Smooth muscle cell (in vitro differentiated cells): ENCODE data around the gene ZNF683. TPM values are rescaled to one million over a fixed set of nuclear protein-coding genes. Genes with fewer than 3 reads are reported as not detected.

Source experiments
- DNase-seq: peaks from one replicate; lab custom pipeline; 2025; ENCODE audit not compliant: unreplicated experiment; lab: John Stamatoyannopoulos, UW
- H2AFZ ChIP-seq: fragments of 200-600 bp; sonication (generic); 2 replicates; pipeline ENCODE4 v1.6.0; 2016; ENCODE audit warnings: antibody characterized with exemption, low read depth, mild to moderate bottlenecking
- H3F3A ChIP-seq: fragments of 200-600 bp; sonication (generic); 2 replicates; pipeline ENCODE4 v1.6.0; 2017; ENCODE audit warnings: antibody characterized with exemption, low read depth
- H3K27ac ChIP-seq: fragments of 200-600 bp; sonication (generic); 2 replicates; pipeline ENCODE4 v1.5.1; 2016; ENCODE audit warnings: low read depth, mild to moderate bottlenecking
- H3K27me3 ChIP-seq: fragments of 200-600 bp; sonication (generic); 2 replicates; pipeline ENCODE4 v1.6.1; 2016; ENCODE audit warnings: low read depth, mild to moderate bottlenecking
- H3K36me3 ChIP-seq: fragments of 200-600 bp; sonication (generic); 2 replicates; pipeline ENCODE4 v1.5.1; 2016; ENCODE audit warnings: low read depth
- H3K4me1 ChIP-seq: fragments of 200-600 bp; sonication (generic); 2 replicates; pipeline ENCODE4 v1.5.1; 2016; ENCODE audit warnings: low read depth
- H3K4me2 ChIP-seq: fragments of 200-600 bp; sonication (generic); 2 replicates; pipeline ENCODE4 v1.6.0; 2016; ENCODE audit warnings: mild to moderate bottlenecking
- H3K4me3 ChIP-seq: fragments of 200-600 bp; sonication (generic); 2 replicates; pipeline ENCODE4 v1.5.1; 2016; ENCODE audit warnings: mild to moderate bottlenecking
- H3K79me2 ChIP-seq: fragments of 200-600 bp; sonication (generic); 2 replicates; pipeline ENCODE4 v1.6.0; 2016; ENCODE audit warnings: low read depth, mild to moderate bottlenecking
- H3K9ac ChIP-seq: fragments of 200-600 bp; sonication (generic); 2 replicates; pipeline ENCODE4 v1.6.0; 2016; ENCODE audit warnings: low read depth
- H3K9me3 ChIP-seq: fragments of 200-600 bp; sonication (generic); replicated peaks from 2 replicates; pipeline ENCODE4 v1.5.1; 2016; ENCODE audit warnings: low read depth
- H4K20me1 ChIP-seq: fragments of 200-600 bp; sonication (generic); 2 replicates; pipeline ENCODE4 v1.6.0; 2016; ENCODE audit warnings: low read depth
- WGBS: methylation state at CpG from one replicate; pipeline ENCODE4 v1.1.7; 2016; ENCODE audit warnings: low lambda C conversion rate; 5-methylcytosine and 5-hydroxymethylcytosine counted together
- polyA plus RNA-seq: library from polyadenylated mRNA; unstranded; fragments of >200 nt; fragmentation: Nextera tagmentation; extraction: Ambion mirVana; gene quantifications from 2 replicates; pipeline ENCODE4 v1.2.1, GENCODE V29; 2016
- total RNA-seq: library from RNA; depleted of rRNA; stranded (reverse); fragments of >200 nt; gene quantifications from 2 replicates; pipeline ENCODE4 v1.2.3, GENCODE V29; 2014
- TF ChIP-seq, protein P1 (sequence below): fragments of 200-600 bp; sonication (generic); IDR thresholded peaks from 2 replicates; pipeline ENCODE4 v1.5.1; 2017; ENCODE audit warnings: borderline replicate concordance, mild to moderate bottlenecking, antibody characterized with exemption; ENCODE audit not compliant: insufficient read depth, poor library complexity, severe bottlenecking

Gene ZNF683
- total and polyA plus RNA-seq, 2 experiments from 2014 or later = not detected

DNA sequence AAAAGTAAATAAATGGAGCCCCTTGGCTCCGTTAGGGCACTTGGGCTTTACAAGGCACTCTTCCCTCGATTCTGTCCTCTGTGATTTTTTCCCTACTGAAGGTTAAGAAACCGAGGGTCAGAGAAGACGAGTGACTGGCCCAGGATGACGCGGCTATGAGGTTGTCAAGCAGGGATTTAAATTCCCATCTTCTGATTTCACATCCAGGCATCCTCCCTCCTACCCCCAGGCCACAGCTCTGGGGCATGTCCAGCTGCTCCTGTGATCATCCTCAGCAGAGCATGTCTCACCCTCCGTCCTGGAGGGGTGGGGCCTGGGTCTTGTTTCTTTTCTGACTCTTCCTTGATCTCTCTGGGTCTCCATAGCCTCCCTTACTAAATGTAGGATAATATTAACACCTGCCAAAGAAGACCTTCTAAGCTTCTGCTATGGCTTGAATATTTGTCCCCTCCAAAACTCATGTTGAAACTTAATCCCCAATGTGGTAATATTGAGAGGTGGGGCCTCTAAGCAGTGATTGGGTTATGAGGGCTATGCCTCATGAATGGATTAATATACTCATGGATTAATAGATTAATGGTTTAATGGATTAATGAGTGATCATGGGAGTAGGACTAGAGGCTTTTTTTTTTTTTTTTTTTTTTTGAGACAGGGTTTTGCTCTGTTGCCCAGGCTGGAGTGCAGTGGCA lies 23.2 kb downstream of the ZNF683 start:
- no peak for DNase-seq
- Histone ChIP-seq H4K20me1 (no peaks in the 10 kb centered on the region), H3F3A (peaks cover 3% of the 10 kb centered on the region), H3K79me2 (no peaks in the 10 kb centered on the region), H3K4me2 (no peak overlapping the region), H3K9me3 (no peaks in the 10 kb centered on the region), H3K27ac (peak overlapping the region; percentile 84), H3K4me1 (peaks cover 14% of the 10 kb centered on the region), H3K36me3 (no peaks in the 10 kb centered on the region), H3K9ac (no peak overlapping the region), H3K4me3 (no peak overlapping the region), H2AFZ (no peak overlapping the region), H3K27me3 (no peaks in the 10 kb centered on the region)
- TF ChIP-seq, protein P1, sequence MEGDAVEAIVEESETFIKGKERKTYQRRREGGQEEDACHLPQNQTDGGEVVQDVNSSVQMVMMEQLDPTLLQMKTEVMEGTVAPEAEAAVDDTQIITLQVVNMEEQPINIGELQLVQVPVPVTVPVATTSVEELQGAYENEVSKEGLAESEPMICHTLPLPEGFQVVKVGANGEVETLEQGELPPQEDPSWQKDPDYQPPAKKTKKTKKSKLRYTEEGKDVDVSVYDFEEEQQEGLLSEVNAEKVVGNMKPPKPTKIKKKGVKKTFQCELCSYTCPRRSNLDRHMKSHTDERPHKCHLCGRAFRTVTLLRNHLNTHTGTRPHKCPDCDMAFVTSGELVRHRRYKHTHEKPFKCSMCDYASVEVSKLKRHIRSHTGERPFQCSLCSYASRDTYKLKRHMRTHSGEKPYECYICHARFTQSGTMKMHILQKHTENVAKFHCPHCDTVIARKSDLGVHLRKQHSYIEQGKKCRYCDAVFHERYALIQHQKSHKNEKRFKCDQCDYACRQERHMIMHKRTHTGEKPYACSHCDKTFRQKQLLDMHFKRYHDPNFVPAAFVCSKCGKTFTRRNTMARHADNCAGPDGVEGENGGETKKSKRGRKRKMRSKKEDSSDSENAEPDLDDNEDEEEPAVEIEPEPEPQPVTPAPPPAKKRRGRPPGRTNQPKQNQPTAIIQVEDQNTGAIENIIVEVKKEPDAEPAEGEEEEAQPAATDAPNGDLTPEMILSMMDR = no peak
- WGBS = 48% methylated on average over 7 of the region's 7 CpGs

DNA sequence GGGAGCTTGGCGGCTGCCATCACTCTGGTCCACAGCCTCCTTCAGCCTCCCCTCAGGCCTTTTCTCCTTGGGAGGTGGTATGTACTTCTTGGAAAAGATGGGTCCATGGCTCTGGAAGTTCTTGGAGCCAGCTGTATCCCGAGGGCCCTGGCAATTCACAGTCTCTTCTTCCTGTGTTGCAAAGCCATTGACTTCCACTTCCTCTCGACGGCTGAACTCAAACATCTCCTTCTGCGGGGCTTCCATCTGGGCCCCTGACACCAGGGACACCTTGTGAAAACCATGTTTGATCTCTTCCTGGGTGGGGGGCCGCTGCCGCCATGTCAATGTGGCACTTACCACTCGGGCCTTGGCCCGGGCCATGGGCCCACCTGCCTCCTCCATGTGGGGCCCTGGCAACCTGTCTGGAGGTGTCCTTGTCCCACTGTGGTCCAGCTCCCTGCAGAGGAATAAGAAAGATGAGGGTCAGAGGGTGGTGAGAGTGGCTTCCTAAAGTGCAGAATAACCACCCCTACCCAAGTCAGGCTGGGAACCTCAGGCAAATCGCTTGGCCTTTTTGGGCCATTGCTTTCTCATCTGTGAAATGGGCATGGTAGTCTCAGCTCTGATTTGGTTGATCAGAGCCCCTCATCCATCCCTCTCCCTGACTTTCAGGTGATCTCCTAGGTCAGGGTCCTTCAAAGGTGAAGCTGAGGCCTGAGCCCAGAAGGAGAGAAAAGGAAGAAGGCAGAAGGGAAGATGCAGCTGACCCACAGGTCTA lies 26.1 kb downstream of the ZNF683 start:
- no peak overlapping the region for H2AFZ ChIP-seq
- no peak overlapping the region for H3K4me2 ChIP-seq
- WGBS = 87% methylated on average over 10 of the region's 10 CpGs
- no peak for DNase-seq
- H3K27me3 ChIP-seq = no peaks in the 10 kb centered on the region
- H3K4me1 ChIP-seq = peaks cover 11% of the 10 kb centered on the region
- TF ChIP-seq, protein P1 = no peak
- H3K27ac ChIP-seq = no peak overlapping the region
- no peaks in the 10 kb centered on the region for H3K36me3 ChIP-seq
- H3K9me3 ChIP-seq = no peaks in the 10 kb centered on the region
- peaks cover 3% of the 10 kb centered on the region for H3F3A ChIP-seq
- H3K79me2 ChIP-seq = no peaks in the 10 kb centered on the region
- H3K4me3 ChIP-seq = no peak overlapping the region
- no peak overlapping the region for H3K9ac ChIP-seq
- H4K20me1 ChIP-seq = no peaks in the 10 kb centered on the region

DNA sequence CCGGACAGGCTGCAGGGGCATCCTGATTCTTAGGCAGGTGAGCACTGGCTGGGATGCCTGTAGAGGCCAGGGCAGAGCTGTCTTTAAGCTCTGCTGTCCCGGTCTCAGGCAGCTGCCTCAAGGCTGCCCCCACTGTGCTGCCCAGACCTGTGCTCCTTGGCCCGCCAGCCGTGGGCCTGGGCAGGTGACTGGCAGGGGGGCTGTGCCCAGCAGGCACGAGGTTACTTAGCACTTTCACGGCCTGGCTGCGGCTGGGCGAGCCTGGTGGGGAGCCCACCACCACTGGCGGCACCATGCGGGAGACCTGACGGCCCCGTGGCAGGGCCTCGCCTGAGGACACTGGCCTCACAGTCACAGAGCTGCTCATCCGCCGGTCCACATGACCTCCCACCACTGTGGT lies 26.8 kb downstream of the ZNF683 start:
- Histone ChIP-seq H3K27ac (no peak overlapping the region), H3K36me3 (no peaks in the 10 kb centered on the region), H3K4me3 (no peak overlapping the region), H3K4me1 (peaks cover 3% of the 10 kb centered on the region), H3K4me2 (no peak overlapping the region), H3F3A (peaks cover 3% of the 10 kb centered on the region), H3K27me3 (no peaks in the 10 kb centered on the region), H3K9me3 (no peaks in the 10 kb centered on the region), H2AFZ (no peak overlapping the region), H3K79me2 (no peaks in the 10 kb centered on the region), H3K9ac (no peak overlapping the region), H4K20me1 (no peaks in the 10 kb centered on the region)
- no peak for DNase-seq
- TF ChIP-seq, protein P1 = no peak
- 95% methylated on average over 15 of the region's 15 CpGs for whole genome bisulfite sequencing
